ENCODE measurements around the gene FAM81B. TPM values are rescaled to one million over a fixed set of nuclear protein-coding genes. Genes with fewer than 3 reads are reported as not detected.

Gene FAM81B
- polyA plus RNA-seq, 1 of the 3 experiments (the other 2 are of a cell fraction) = 0.21 TPM

GRCh38 chr5:95347506-95348120, 43.6 kb upstream of the FAM81B start:
- H3K79me2 ChIP-seq (ENCODE audit: insufficient read depth) = no peaks in the 10 kb centered on the region
- no peak overlapping the region for H3K27ac ChIP-seq (ENCODE audit: low read depth in 2 of 2, low read length in 1 of 2)
- no peak overlapping the region for H3K4me2 ChIP-seq
- TF ChIP-seq POLR2AphosphoS5 (IDR thresholded peaks at IDR 0.05; ENCODE audit: low read depth, low read length) (no peak), FOSL2 (IDR thresholded peaks at IDR 0.05; ENCODE audit: borderline replicate concordance, low read depth) (no peak), RAD21 (IDR thresholded peaks at IDR 0.05; ENCODE audit: low read length) (no peak), MEF2A (IDR thresholded peaks at IDR 0.05; ENCODE audit: borderline replicate concordance, low read depth) (no peak), EP300 (IDR thresholded peaks at IDR 0.05; ENCODE audit: borderline replicate concordance in 1 of 2, low read depth in 1 of 2, low read length in 1 of 2) (no peak), CTCF (IDR thresholded peaks at IDR 0.05) (no peak), GABPA (IDR thresholded peaks at IDR 0.05; ENCODE audit: low read depth) (no peak), USF2 (IDR thresholded peaks at IDR 0.05; ENCODE audit: borderline replicate concordance, low read depth, low read length) (no peak), MAX (IDR thresholded peaks at IDR 0.05; ENCODE audit: low read depth) (no peak), SMC3 (IDR thresholded peaks at IDR 0.05; ENCODE audit: low read depth, low read length) (no peak), NRF1 (IDR thresholded peaks at IDR 0.05; ENCODE audit: low read depth, low read length) (no peak), CHD2 (IDR thresholded peaks at IDR 0.05; ENCODE audit: low read length, partially characterized antibody) (no peak), TEAD4 (IDR thresholded peaks at IDR 0.05; ENCODE audit: borderline replicate concordance, insufficient read depth) (no peak), TAF1 (IDR thresholded peaks at IDR 0.05; ENCODE audit: borderline replicate concordance, low read depth, low read length) (no peak), JUND (IDR thresholded peaks at IDR 0.05) (no peak), YY1 (IDR thresholded peaks at IDR 0.05; ENCODE audit: low read depth) (no peak), RCOR1 (IDR thresholded peaks at IDR 0.05; ENCODE audit: low read length) (no peak), ZBTB33 (IDR thresholded peaks at IDR 0.05; ENCODE audit: borderline replicate concordance, low read depth) (no peak), IRF3 (IDR thresholded peaks at IDR 0.05; ENCODE audit: low read depth, low read length) (no peak), GATA2 (CRISPR knock-in tag; IDR thresholded peaks at IDR 0.05) (no peak)
- no peaks in the 10 kb centered on the region for H3K9me2 ChIP-seq
- H3K4me1 ChIP-seq (ENCODE audit: control insufficient read depth in 1 of 2, insufficient read depth in 2 of 2, low read depth in 1 of 2, low read length in 1 of 2) = no peaks in the 10 kb centered on the region
- no peak for DNase-seq
- POLR2A ChIA-PET = no interaction called here
- no peaks in the 10 kb centered on the region for H3K36me3 ChIP-seq (replicated peaks in 1 of 2; ENCODE audit: control insufficient read depth in 1 of 2, insufficient read depth in 2 of 2, low read length in 1 of 2)
- 1% methylated on average over 4 of the region's 4 CpGs for WGBS (ENCODE audit: low lambda C conversion rate)
- peaks cover 6% of the 10 kb centered on the region; the same call in 1 of the 2 replicates for H3K27me3 ChIP-seq (ENCODE audit: insufficient read depth)
- no peaks in the 10 kb centered on the region for H3K9me3 ChIP-seq
- H2AFZ ChIP-seq (ENCODE audit: low read depth) = no peak overlapping the region
- H4K20me1 ChIP-seq (ENCODE audit: insufficient read depth) = no peaks in the 10 kb centered on the region
- CTCF ChIA-PET = no interaction called here
- no peak overlapping the region for H3K9ac ChIP-seq
- no peaks in the 10 kb centered on the region for H3F3A ChIP-seq (replicated peaks; ENCODE audit: insufficient read depth)
- H3K4me3 ChIP-seq (ENCODE audit: low read depth in 2 of 2, low read length in 1 of 2) = no peak overlapping the region

Data from SK-N-SH (cell line).